Measurements from ENCODE around the gene GCC2. TPM values are rescaled to one million over a fixed set of nuclear protein-coding genes. Genes with fewer than 3 reads are reported as not detected.
A peak's percentile ranks its signal among the peaks of the same experiment; 100 is the strongest.
"Not testable (repeated sequence)": the region's sequence is repeated elsewhere in the genome, so short reads cannot be mapped to it uniquely, and the experiment has no call there.

The GCC2 gene
- total RNA-seq, 1 donor from 2014 or later, result 43.7 TPM

DNA sequence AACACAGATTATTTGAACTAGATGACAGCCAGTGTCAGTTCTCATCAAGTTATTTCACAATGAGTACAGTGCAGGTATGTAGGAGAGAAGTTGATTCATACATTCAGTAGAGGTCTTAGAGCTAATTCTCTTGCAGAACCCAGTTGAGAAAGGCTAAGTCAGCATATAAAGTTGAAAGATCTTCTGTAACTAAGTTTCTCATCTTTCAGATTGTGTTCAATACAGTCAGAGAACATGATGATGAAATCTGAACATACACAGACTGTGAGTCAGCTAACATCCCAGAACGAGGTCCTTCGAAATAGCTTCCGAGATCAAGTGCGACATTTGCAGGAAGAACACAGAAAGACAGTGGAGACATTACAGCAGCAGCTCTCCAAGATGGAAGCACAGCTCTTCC, 43.4 kb downstream of the GCC2 start:
- intact Hi-C loops (cut with micrococcal nuclease), result loop anchor here (5.0 kb wide), 1 partner anchor 90 kb away; no protein-coding TSS in a partner anchor
- Mint-ChIP-seq H3K9me3 (no peaks in the 10 kb centered on the region), H3K27me3 (ENCODE audit: insufficient read depth) (no peaks in the 10 kb centered on the region), H3K4me3 (no peak overlapping the region), H3K36me3 (ENCODE audit: low read depth) (peaks cover 34% of the 10 kb centered on the region), H3K27ac (no peak overlapping the region), H3K4me1 (ENCODE audit: low read depth) (peaks cover 6% of the 10 kb centered on the region)
- no peak for DNase-seq (ENCODE audit: low spot score)

DNA sequence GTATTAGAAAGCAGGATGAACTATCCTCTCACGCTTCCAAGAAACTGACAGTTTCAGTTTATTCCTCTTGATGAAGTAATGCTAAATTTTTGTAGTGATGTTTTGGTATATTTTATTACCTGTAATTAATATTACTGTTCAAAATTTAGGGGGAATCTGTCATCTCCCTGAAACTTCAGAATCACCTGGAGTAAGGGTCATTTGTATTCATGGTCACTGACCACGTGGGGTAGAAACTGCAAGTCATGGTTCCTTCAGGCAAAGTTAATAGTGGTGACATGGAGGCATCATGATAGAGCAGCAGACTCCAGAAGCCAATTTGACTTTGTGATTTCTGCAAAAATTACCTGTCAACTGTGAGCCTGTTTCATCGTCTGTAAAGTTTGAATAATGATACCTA, 47.2 kb downstream of the GCC2 start:
- intact Hi-C loops (cut with micrococcal nuclease); H3K4me1 Mint-ChIP-seq (ENCODE audit: low read depth); DNase-seq (ENCODE audit: low spot score); H3K27me3 Mint-ChIP-seq (ENCODE audit: insufficient read depth); H3K4me3 Mint-ChIP-seq; H3K27ac Mint-ChIP-seq; H3K9me3 Mint-ChIP-seq: not testable (repeated sequence)
- peaks cover 37% of the 10 kb centered on the region for H3K36me3 Mint-ChIP-seq (ENCODE audit: low read depth)

DNA sequence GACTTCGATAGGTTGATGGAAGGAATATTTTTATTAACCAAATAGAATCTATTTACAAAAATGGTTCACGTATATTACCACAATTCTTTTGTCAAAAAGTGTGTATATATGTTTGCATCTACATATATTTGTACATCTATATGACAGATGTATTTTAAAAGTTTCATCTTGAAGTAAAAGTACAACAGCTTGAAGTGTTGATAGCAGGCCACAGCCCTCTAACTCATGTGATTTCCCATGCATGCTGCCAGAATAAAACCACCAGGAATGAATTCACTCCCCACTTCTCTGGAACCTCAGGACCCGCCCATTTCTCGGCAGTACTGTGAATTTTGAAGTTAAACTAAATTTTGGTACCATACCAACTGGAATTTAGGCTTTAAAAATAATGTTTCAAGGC, 58.6 kb downstream of the GCC2 start:
- H3K27me3 Mint-ChIP-seq (ENCODE audit: insufficient read depth); DNase-seq (ENCODE audit: low spot score); H3K4me3 Mint-ChIP-seq; intact Hi-C loops (cut with micrococcal nuclease); H3K9me3 Mint-ChIP-seq; H3K27ac Mint-ChIP-seq; H3K4me1 Mint-ChIP-seq (ENCODE audit: low read depth): not testable (repeated sequence)
- H3K36me3 Mint-ChIP-seq (ENCODE audit: low read depth), result peaks cover 30% of the 10 kb centered on the region

DNA sequence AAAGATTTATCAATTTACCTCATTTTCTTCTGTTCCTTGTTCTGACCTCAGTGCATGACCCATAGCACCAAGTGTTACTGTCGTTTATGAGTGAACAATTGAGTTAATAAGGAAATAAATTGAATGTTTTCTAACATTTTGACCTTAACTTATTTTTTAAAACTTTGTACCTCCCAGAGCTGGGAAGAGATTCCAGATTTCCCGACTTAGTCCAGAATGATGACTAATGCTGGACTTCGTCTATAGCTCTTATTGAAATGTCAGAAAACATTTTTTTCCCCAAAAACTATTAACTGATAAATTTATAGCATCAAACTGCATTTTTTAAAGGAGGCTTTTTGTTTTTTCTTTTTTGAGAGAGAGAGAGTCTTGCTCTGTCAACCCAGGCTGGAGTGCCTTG, 63.4 kb downstream of the GCC2 start:
- H3K4me1 Mint-ChIP-seq (ENCODE audit: low read depth); H3K4me3 Mint-ChIP-seq; H3K27ac Mint-ChIP-seq; H3K27me3 Mint-ChIP-seq (ENCODE audit: insufficient read depth); H3K36me3 Mint-ChIP-seq (ENCODE audit: low read depth); H3K9me3 Mint-ChIP-seq; DNase-seq (ENCODE audit: low spot score); intact Hi-C loops (cut with micrococcal nuclease): not testable (repeated sequence)

DNA sequence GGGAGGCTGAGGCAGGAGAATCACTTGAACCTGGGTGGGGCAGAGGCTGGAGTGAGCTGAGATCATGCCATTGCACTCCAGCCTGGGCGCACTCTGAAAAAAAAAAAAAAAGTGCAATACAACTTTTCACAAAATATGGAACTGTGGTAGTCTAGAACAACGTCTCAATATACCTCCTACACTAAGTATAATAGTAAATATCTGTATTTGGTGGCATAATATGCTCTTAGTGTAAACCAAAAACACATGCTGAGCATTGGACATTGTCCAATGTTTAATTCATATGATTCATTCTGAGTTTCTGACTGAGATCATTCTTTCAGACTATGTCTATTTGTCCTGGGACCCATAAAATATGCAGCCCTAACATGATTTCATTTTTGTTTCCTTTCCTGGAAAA, 65.5 kb downstream of the GCC2 start:
- H3K27me3 Mint-ChIP-seq (ENCODE audit: insufficient read depth); H3K27ac Mint-ChIP-seq; H3K4me3 Mint-ChIP-seq; DNase-seq (ENCODE audit: low spot score); H3K4me1 Mint-ChIP-seq (ENCODE audit: low read depth); intact Hi-C loops (cut with micrococcal nuclease); H3K36me3 Mint-ChIP-seq (ENCODE audit: low read depth): not testable (repeated sequence)
- H3K9me3 Mint-ChIP-seq, result peaks cover 19% of the 10 kb centered on the region

DNA sequence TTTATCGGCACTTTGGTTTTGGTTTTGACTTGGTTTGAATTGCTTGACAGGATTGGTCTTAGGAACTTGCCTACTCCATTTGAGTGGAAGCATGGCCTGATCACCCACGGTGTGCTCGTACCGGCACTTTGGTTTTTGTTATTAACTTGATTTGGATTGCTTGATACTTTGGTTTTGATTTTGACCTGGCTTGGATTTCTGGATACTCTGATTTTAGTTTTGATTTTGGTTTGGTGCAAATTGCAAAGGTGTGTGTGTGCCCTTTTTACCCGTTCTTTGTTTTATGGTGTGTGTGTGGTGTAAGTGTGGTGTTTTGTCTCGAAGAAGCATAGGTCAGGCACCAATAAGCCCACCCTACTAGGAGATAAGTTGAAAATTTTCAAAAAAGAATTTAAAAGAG, 75.7 kb downstream of the GCC2 start:
- H3K36me3 Mint-ChIP-seq (ENCODE audit: low read depth); H3K27ac Mint-ChIP-seq; H3K4me3 Mint-ChIP-seq; intact Hi-C loops (cut with micrococcal nuclease); H3K27me3 Mint-ChIP-seq (ENCODE audit: insufficient read depth); H3K9me3 Mint-ChIP-seq; DNase-seq (ENCODE audit: low spot score): not testable (repeated sequence)
- H3K4me1 Mint-ChIP-seq (ENCODE audit: low read depth), result peaks cover 13% of the 10 kb centered on the region

DNA sequence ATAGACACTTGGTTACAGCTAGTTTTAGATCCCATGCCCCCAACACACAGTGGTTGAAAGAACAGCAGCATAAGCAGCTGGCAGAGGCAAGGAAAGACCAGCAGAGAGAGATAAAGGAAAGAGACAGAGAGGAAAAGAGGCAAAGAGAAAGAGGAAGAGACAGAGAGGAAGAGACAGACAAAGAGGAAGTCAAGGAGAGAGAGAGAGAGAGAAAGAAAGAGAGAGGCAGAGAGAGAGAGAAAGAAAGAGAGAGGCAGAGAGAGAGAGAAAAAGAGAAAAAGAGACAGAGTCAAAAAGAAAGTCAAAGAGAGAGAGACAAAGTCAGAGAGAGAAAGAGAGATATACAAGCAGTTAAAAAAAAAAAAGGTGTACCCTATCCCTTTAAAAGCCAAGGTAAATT, 76.3 kb downstream of the GCC2 start:
- H3K27me3 Mint-ChIP-seq (ENCODE audit: insufficient read depth); H3K9me3 Mint-ChIP-seq; DNase-seq (ENCODE audit: low spot score); H3K36me3 Mint-ChIP-seq (ENCODE audit: low read depth); intact Hi-C loops (cut with micrococcal nuclease); H3K4me3 Mint-ChIP-seq: not testable (repeated sequence)
- H3K27ac Mint-ChIP-seq, result peak overlapping the region; percentile 2
- H3K4me1 Mint-ChIP-seq (ENCODE audit: low read depth), result peaks cover 18% of the 10 kb centered on the region

DNA sequence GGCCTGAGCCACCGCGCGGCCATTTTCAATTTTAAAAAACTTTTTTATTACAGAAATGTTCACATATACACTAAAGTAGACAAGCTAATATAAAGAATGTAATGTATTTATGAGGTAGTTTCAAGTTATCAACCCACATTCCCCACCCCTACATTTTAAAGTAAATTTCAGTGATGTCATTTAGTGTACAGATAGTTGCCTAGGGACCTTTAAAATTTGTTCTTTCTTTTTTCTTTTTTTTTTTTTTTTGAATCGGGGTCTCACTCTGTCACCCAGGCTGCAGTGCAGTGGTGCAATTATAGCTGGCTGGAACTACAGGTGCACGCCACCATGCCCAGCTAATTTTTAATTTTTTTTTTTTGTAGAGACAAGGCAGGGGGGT, 82.7 kb downstream of the GCC2 start:
- H3K4me3 Mint-ChIP-seq, result peak overlapping the region; percentile 77
- intact Hi-C loops (cut with micrococcal nuclease), result loop anchor here (5.0 kb wide), 3 partner anchors 91 to 256 kb away; partner anchors contain the start of gene CCDC138
- DNase-seq (ENCODE audit: low spot score), result no peak
- H3K4me1 Mint-ChIP-seq (ENCODE audit: low read depth), result peaks cover 43% of the 10 kb centered on the region
- H3K27ac Mint-ChIP-seq, result peak overlapping the region; percentile 83
- H3K36me3 Mint-ChIP-seq (ENCODE audit: low read depth), result peaks cover 2% of the 10 kb centered on the region
- H3K27me3 Mint-ChIP-seq (ENCODE audit: insufficient read depth), result peaks cover 2% of the 10 kb centered on the region
- H3K9me3 Mint-ChIP-seq, result no peaks in the 10 kb centered on the region

DNA sequence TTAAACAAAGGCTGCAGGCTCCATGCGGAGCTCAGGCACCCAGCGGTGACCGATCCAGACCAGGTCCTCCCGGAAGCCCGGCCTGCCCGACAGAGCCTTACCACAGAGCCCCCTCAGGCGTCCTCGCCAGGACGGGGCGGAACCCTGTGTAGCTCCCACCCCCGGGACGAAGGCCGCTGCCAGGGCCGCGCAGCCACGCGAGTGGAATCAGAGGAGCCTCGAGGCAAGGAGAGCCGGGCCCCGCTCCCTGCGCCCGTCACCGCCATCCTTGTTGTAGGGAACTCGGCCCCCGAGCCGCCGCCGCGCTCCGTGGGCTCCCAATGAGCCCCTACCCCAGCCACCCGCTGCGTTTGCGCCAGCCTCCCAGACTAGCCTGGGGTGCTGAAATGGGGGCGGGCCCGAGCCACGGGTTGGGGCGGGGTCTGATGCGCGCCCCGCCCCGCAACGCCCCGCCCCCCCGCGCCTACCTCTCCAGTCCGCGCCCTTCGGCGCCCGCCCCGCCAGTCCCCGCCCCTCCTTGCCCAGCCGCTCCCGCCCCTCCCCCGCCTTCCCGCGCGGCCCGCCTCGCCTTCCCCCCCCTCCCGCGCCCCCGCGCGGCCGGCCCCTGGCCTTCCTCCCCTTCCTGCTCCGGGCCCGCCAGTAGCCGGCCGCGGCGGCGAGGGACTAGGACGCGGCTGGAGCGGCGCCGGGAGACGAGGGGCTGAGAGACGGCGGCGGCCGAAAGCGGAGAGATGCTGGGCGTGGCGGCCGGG, 85.0 kb downstream of the GCC2 start, which contains the start of gene LIMS1:
Gene LIMS1, plus strand, starts transcription at position 639 of the 752 bp plus-strand sequence. Its CDS starts 93 bp downstream, at position 732.
- DNase-seq (ENCODE audit: low spot score), result peak; percentile 76
- no peaks in the 10 kb centered on the region for H3K9me3 Mint-ChIP-seq
- H3K4me3 Mint-ChIP-seq, result peak within 1 kb of the TSS; percentile 96
- peaks cover 65% of the 10 kb centered on the region for H3K4me1 Mint-ChIP-seq (ENCODE audit: low read depth)
- intact Hi-C loops (cut with micrococcal nuclease), result loop anchor here (1.0 to 5.0 kb wide), 7 partner anchors 31 to 253 kb away; partner anchors contain the start of genes CCDC138, GCC2 and RANBP2
- H3K36me3 Mint-ChIP-seq (ENCODE audit: low read depth), result no peaks in the 10 kb centered on the region
- H3K27ac Mint-ChIP-seq, result peak within 1 kb of the TSS; percentile 97
- peaks cover 2% of the 10 kb centered on the region for H3K27me3 Mint-ChIP-seq (ENCODE audit: insufficient read depth)

DNA sequence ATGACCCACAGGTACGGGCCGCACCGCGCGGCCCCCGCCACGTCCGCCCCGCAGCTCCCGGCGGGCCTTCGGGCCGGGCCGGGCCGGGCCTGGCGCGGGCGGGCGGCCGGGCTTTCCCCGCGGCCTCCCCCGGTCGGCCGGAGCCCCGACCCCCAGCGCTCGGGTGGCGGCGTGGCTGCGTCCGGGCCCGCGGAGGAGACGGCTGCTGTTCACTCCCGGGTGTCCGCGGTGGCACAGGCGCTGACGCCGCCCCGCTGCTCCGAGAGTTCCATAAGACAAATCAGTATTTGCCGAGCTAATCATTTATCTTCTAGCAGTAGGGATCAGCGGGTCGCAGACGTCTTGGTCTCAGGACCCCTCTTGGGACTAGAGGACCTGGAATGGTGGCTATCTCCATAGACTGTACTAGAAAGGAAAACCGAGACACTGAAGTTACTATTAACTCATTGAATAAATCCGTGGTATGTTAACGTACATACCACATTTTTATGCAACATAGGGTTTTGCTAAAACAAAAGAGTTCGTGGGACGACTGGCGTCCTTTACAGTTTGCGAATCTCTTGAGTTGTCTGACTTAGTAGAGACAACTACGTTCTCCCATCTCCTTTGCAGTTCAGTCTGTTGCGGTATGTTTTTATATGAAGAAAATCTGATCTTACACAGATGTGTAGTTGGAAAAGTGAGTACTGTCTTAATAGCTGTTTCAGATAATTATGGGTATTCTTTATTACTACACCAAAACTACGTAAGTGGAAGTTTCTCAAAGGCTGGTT, 85.8 kb downstream of the GCC2 start:
- peaks cover 66% of the 10 kb centered on the region for H3K4me1 Mint-ChIP-seq (ENCODE audit: low read depth)
- no peaks in the 10 kb centered on the region for H3K9me3 Mint-ChIP-seq
- peaks cover 1% of the 10 kb centered on the region for H3K36me3 Mint-ChIP-seq (ENCODE audit: low read depth)
- peak overlapping the region; percentile 89 for H3K27ac Mint-ChIP-seq
- H3K27me3 Mint-ChIP-seq (ENCODE audit: insufficient read depth), result peaks cover 2% of the 10 kb centered on the region
- peak; percentile 19 for DNase-seq (ENCODE audit: low spot score)
- intact Hi-C loops (cut with micrococcal nuclease), result loop anchor here (1.0 to 5.0 kb wide), 7 partner anchors 30 to 253 kb away; partner anchors contain the start of genes CCDC138, GCC2 and RANBP2
- H3K4me3 Mint-ChIP-seq, result peak overlapping the region; percentile 96

DNA sequence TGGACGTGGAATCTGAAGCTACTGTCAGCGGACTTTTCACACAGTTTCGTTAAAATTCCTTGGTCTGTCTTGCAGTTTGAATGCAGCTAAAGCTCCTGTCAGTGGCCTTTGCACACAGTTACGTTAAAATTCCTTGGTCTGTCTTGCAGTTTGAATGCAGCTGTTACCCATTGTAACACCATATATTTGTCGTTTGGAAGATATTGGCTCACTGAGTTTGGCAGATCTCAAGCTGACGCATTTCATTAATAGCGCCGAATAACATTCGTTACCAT, 86.3 kb downstream of the GCC2 start:
- no peaks in the 10 kb centered on the region for H3K9me3 Mint-ChIP-seq
- H3K4me1 Mint-ChIP-seq (ENCODE audit: low read depth), result peaks cover 62% of the 10 kb centered on the region
- peaks cover 2% of the 10 kb centered on the region for H3K36me3 Mint-ChIP-seq (ENCODE audit: low read depth)
- DNase-seq (ENCODE audit: low spot score), result no peak
- H3K27me3 Mint-ChIP-seq (ENCODE audit: insufficient read depth), result peaks cover 2% of the 10 kb centered on the region
- H3K4me3 Mint-ChIP-seq, result peak overlapping the region; percentile 96
- peak overlapping the region; percentile 89 for H3K27ac Mint-ChIP-seq
- intact Hi-C loops (cut with micrococcal nuclease), result loop anchor here (2.0 kb wide), 2 partner anchors 30 to 50 kb away; no protein-coding TSS in a partner anchor

DNA sequence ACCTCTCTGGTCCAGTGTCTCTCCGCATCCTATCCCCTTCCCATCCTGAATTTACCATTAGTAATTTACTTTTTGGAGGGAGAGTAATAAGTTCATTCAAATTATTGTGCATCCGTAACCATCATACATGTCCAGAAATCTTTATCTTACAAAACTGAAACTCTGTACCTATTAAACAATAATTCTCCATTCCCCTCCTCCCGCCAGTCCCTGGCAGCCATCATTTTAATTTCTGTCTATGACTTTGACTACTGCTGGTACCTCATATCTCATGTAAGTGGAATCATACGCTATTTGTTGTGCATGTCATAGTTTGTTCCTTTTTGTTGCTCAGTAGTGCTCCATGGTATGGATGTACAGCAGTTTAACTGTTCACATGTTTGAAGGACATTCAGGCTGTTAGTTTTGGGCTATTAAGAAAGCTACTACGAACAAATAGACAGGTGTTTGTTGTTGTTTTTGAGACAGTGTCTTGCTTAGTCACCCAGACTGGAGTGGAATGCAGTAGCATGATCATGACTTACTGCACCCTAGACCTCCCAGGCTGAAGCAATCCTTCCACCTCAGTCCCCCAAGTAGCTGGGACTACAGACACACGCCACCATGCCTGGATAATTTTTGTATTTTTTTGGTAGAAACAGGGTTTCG, 87.3 kb downstream of the GCC2 start:
- intact Hi-C loops (cut with micrococcal nuclease), result no loop called here

DNA sequence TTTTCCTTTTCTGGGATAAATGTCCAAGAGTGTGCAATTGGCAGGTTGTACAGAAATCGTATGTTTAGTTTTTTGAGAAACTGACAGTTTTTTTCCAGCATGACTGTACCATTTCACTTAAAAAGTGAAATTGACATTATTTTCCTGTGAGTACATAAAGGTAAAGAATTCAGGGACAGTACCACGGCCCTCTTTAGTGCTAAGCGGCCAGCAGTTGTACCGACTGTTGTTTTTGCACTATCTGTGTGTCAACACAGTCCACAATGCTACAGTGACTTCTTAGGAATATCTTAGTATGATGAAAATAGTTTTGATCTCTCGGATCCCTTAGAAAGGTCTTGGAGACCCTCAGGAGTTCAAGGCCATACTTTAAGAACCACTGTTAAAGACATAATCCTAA, 87.9 kb downstream of the GCC2 start:
- Mint-ChIP-seq H3K4me1 (ENCODE audit: low read depth) (peaks cover 61% of the 10 kb centered on the region), H3K4me3 (no peak overlapping the region), H3K27ac (no peak overlapping the region), H3K9me3 (no peaks in the 10 kb centered on the region), H3K27me3 (ENCODE audit: insufficient read depth) (peaks cover 2% of the 10 kb centered on the region), H3K36me3 (ENCODE audit: low read depth) (peaks cover 4% of the 10 kb centered on the region)
- DNase-seq (ENCODE audit: low spot score), result no peak
- intact Hi-C loops (cut with micrococcal nuclease), result no loop called here

More for the DNA sequence above, 87.3 kb downstream of the GCC2 start:
- peaks cover 59% of the 10 kb centered on the region for H3K4me1 Mint-ChIP-seq (ENCODE audit: low read depth)
- H3K27me3 Mint-ChIP-seq (ENCODE audit: insufficient read depth), result peaks cover 2% of the 10 kb centered on the region
- H3K36me3 Mint-ChIP-seq (ENCODE audit: low read depth), result peaks cover 4% of the 10 kb centered on the region
- H3K27ac Mint-ChIP-seq, result no peak overlapping the region
- H3K4me3 Mint-ChIP-seq, result peak overlapping the region; percentile 62
- DNase-seq (ENCODE audit: low spot score), result no peak
- H3K9me3 Mint-ChIP-seq, result no peaks in the 10 kb centered on the region

Data from activated T-helper 1 cell treated with anti-CD3 and anti-CD28 coated beads, Interleukin-12 subunit alpha, Interleukin-12 subunit beta, Interleukin-2, Interleukin-4 antibody, amounts not matched to agents 30 ng/mL and 10 ng/mL and 1 ng/mL, durations not matched to agents 14 hours and 24 hours and 36 hours (primary cell).